ENCODE measurements around the gene ATP13A3.
A peak's percentile ranks its signal among the peaks of the same experiment; 100 is the strongest.
"Not testable (repeated sequence)": the region's sequence is repeated elsewhere in the genome, so short reads cannot be mapped to it uniquely, and the experiment has no call there.

ATP13A3 gene

DNA sequence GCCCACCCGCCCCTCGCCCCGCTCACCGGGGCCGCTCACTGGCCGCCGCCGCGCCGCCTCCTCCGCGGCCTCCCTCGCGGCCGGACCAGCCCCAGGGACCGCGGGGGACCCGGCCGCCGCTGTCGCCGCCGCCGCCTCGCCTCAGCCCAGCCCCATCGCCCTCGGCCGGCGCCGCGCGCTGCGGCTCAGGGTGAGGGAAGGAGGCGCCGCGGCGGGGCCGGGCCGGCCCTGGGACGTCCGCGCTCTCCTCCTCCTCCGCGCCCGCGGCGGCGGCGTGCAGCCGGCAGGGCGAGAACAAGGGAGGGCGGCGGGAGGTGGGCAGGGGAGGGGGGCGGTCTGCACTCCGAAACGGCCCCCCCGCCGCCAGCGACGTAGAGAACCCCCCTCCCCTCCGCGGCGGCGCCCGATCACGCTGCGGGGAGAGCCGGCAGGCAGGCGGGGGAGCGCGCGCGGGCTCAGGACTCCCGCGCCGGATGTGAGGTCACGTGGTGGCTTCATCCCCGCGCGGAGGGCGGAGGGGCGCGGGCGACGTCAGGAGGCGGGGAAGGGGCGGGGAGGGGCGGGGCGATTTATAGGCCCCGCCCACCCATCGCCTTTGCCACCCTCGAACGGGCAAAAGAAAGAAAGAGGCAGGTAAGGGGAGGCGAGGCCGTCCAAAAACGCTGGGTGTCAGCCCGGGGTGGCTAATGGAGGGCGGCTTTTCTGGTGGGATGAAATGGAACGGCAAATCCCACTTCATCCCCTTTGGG lies at the start of gene ATP13A3:
Gene ATP13A3, minus strand, starts transcription at position 463 of the 749 bp plus-strand sequence. CDS start 24,812 bp downstream, outside the sequence.
- DNase-seq (ENCODE audit: low spot score): peak; percentile 92

- not testable (repeated sequence) for DNase-seq (ENCODE audit: low spot score)
Observed at GRCh38 chr3:194535199-194535598, 48.4 kb upstream of the ATP13A3 start.

GRCh38 chr3:194534243-194534642 lies 47.4 kb upstream of the ATP13A3 start:
- DNase-seq (ENCODE audit: low spot score): no peak

DNA sequence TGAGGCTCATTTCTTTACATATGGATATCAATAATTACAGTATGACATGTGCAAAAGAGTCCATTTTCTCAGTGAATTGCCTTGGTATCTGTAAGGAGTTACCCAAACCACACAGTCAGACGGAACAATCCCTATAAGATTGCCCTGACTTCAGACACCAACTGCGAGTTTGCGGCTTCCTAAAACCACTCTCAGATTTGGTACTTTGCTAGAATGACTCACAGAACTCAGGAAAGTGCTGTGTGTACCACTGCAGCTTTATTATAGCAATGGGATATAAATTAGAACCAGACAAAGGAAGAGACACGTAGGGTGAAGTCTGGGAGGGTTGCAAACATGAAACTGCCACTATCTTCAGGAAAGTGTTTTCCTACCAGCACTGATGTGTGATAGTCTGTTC lies 45.8 kb upstream of the ATP13A3 start:
- DNase-seq (ENCODE audit: low spot score): no peak

DNA sequence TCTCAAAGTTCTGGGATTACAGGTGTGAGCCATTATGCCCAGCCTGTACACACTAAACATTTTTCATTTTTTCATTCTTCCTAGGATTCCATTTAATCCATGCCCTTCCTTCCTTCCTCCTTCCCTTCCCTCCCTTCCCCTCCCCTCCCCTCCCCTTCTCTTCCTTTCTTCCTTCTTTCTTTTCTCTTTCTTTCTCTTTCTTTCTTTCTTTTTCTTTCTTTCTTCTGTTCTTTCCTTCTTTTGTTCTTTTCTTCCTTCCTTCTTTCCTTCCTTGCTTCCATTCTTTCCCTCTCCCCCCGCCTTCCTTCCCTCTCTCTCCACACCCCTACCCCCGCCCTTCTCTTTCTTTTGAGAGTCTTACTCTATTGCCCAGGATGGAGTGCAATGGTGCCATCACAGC lies 40.9 kb upstream of the ATP13A3 start:
- no peak for DNase-seq (ENCODE audit: low spot score)

GRCh38 chr3:194526164-194526563 lies 39.4 kb upstream of the ATP13A3 start:
- DNase-seq (ENCODE audit: low spot score): no peak

GRCh38 chr3:194522579-194523046 lies 35.8 kb upstream of the ATP13A3 start:
- DNase-seq (ENCODE audit: low spot score): no peak

GRCh38 chr3:194521510-194522260 lies 34.9 kb upstream of the ATP13A3 start:
- DNase-seq (ENCODE audit: low spot score): no peak

GRCh38 chr3:194520682-194521162 lies 33.9 kb upstream of the ATP13A3 start:
- DNase-seq (ENCODE audit: low spot score): not testable (repeated sequence)

GRCh38 chr3:194520201-194520600 lies 33.4 kb upstream of the ATP13A3 start:
- DNase-seq (ENCODE audit: low spot score): not testable (repeated sequence)

- DNase-seq (ENCODE audit: low spot score): no peak
Observed at GRCh38 chr3:194518652-194519051, 31.9 kb upstream of the ATP13A3 start.

DNA sequence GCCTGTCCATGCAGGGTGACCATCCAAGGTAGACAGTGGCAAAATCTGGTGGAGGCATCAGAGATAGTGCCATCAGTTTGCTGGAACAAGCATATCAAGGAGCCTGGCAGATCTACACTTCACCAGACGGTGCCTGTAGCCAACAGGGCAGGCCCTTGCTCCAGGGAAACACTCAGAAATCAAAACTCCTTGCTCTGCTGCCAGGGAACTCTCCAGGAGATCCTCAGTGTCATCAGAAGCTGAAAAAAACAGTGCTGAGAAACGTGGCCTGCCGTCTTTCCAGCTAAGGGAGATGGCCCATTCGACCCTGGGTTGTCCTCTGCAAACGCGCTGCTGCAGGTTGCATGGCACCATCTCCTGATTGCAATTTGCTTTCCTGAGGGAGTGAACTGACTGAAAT lies 30.5 kb upstream of the ATP13A3 start:
- no peak for DNase-seq (ENCODE audit: low spot score)

- no peak for DNase-seq (ENCODE audit: low spot score)
Observed at GRCh38 chr3:194514626-194515025, 27.8 kb upstream of the ATP13A3 start.

GRCh38 chr3:194512895-194513601 lies 26.2 kb upstream of the ATP13A3 start:
- DNase-seq (ENCODE audit: low spot score): no peak

DNA sequence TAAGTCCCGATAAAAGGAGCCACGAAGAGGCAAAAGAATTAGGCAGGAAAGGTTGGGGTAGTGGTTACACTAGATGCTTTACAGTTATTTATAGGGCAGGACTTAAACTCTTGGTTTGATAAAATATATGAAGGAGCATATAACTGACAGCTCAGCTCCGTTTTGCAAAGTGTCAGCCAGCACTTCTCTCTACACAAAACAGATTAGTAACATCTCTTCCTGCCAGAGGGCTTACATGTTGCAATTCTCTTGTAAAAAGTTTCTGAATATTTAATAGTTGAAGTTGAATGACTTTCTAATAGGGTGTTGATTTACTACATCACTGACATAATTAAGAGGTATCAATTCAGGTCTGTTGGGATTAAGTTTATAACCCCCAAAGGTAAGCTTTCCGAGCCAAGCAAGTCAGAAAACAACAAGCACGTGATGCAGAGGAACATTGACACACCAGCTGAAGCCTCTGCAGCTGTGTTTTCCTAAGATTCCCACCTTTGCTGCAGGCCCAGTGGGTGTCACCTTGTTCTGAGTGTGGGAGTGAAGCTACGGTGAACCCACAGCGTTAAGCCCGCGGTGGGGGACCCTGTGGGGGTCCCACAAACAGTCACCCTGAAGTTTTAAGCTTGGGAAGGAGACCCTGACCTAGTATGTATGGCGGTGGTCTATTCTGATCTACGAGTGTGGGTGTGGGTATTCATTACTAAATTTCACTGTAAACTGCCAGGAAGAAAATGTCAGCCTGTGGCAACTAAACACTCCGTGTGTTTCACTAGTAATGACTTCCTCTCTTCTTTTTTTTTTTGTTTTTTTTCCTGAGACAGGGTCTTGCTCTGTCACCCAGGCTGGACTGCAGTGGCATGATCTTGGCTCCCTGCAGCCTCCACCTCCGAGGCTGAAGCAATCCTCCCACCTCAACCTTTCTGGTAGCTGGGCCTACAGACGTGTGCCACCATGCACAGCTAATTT lies 22.0 kb upstream of the ATP13A3 start:
- no peak for DNase-seq (ENCODE audit: low spot score)

- DNase-seq (ENCODE audit: low spot score): no peak
Observed at GRCh38 chr3:194507571-194507970, 20.8 kb upstream of the ATP13A3 start.

GRCh38 chr3:194505791-194506415 lies 19.1 kb upstream of the ATP13A3 start:
- no peak for DNase-seq (ENCODE audit: low spot score)

DNA sequence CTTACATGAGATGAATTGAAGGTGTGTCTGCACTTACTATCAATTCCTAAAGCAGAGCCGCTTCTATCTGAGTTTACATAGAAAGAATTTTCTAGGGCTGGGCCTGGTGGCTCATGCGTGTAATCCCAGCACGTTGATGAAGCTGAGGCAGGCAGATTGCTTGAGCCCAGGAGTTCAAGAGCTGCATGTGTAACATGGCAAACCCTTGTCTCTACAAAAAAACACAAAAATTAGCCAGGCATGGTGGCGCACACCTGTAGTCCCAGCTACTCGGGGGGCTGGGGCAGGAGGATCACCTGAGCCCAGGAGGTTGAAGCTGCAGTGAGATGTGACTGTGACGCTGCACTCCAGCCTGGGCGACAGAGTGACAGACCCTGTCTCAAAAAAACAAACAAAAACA lies 18.1 kb upstream of the ATP13A3 start:
- no peak for DNase-seq (ENCODE audit: low spot score)

- no peak for DNase-seq (ENCODE audit: low spot score)
Observed at GRCh38 chr3:194504146-194504545, 17.3 kb upstream of the ATP13A3 start.

DNA sequence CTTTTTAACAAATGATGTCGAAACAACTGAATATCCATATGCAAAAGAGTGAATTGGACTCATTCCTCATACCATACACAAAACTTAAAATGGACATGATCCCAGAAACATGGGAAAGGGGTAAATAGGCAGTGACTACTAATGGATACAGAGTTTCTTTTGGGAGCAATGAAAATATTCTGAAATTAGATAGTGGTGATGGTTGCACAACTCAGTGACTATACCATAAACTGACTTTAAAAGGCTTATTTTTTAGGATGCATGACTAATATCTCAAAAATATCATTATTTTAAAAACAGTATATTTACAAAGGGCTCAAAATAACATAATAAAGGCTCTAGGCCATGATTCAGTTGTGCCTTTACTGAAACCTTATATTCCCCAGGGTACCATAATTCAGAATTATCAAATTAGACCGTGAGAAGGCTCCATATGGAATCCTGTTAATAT lies 16.3 kb upstream of the ATP13A3 start:
- no peak for DNase-seq (ENCODE audit: low spot score)

DNA sequence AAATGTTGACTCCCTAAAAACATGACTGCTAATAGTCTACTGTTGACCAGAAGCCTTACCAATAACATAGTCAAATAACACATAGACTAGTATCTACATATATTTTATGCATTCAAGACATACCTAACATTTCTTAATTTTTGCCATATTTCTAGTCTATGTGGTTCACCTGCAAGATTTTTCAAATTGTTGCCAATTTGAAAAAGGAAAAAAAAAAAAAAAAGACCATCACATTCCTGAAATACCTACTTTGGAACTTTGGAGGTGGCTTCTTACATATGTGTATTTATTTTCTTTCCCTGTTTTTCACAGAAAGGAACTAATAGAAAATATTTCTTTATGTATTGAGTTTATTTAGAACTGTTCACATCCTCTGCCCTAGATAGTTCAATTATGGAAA lies 13.4 kb upstream of the ATP13A3 start:
- no peak for DNase-seq (ENCODE audit: low spot score)
